ENCODE results near the gene PGGHG. TPM values are rescaled to one million over a fixed set of nuclear protein-coding genes. Genes with fewer than 3 reads are reported as not detected.
"Not testable (repeated sequence)": the region's sequence is repeated elsewhere in the genome, so short reads cannot be mapped to it uniquely, and the experiment has no call there.

The PGGHG gene
- total and polyA plus RNA-seq, 2 donors from 2014 or later, result 16.1 to 64.1 TPM

DNA sequence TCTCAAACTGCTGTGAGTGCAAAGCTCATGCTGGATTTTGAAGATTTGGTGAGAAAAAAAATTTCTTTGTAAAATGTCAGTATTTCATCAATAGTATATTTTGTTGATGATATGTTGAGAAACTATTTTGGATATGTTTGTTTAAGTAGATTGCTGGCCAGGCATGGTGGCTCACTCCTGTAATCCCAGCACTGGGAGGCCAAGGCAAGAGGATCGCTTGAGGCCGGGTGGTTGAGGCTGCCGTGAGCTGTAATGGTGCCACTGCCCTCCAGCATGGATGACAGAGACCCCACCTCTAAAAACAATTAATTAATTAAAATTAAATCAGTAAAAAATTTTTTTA is 38.6 kb downstream of the PGGHG start:
- TF ChIP-seq, protein P1, sequence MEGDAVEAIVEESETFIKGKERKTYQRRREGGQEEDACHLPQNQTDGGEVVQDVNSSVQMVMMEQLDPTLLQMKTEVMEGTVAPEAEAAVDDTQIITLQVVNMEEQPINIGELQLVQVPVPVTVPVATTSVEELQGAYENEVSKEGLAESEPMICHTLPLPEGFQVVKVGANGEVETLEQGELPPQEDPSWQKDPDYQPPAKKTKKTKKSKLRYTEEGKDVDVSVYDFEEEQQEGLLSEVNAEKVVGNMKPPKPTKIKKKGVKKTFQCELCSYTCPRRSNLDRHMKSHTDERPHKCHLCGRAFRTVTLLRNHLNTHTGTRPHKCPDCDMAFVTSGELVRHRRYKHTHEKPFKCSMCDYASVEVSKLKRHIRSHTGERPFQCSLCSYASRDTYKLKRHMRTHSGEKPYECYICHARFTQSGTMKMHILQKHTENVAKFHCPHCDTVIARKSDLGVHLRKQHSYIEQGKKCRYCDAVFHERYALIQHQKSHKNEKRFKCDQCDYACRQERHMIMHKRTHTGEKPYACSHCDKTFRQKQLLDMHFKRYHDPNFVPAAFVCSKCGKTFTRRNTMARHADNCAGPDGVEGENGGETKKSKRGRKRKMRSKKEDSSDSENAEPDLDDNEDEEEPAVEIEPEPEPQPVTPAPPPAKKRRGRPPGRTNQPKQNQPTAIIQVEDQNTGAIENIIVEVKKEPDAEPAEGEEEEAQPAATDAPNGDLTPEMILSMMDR (IDR thresholded peaks at IDR 0.05; ENCODE audit: borderline replicate concordance, extremely low read depth, insufficient read depth), result no peak
- Histone ChIP-seq H3K9ac (ENCODE audit: low read length in 3 of 3) (peak overlapping the region in 2 of 3 donors; percentile 38 to 65), H3K36me3 (ENCODE audit: control insufficient read depth in 2 of 3, insufficient read depth in 3 of 3, low read length in 3 of 3) (no peaks in the 10 kb centered on the region), H3K9me3 (ENCODE audit: control insufficient read depth in 2 of 3, insufficient read depth in 1 of 3, low read length in 3 of 3) (no peaks in the 10 kb centered on the region), H3K4me3 (ENCODE audit: low read length in 3 of 3) (peak overlapping the region in 1 of 3 donors; percentile 1), H3K27me3 (ENCODE audit: control insufficient read depth, insufficient read depth, low read length) (no peaks in the 10 kb centered on the region), H3K4me1 (ENCODE audit: control insufficient read depth in 2 of 3, insufficient read depth in 2 of 3, low read depth in 1 of 3, low read length in 3 of 3) (peaks cover 6 to 18% (median 15%) of the 10 kb centered on the region in 3 donors), H3K27ac (ENCODE audit: low read depth in 2 of 2, low read length in 2 of 2) (peak overlapping the region; percentile 91 to 96)
- DNase-seq (no peak), FAIRE-seq (no peak)
- intact Hi-C loops (cut with DNase I), result no loop called here

DNA sequence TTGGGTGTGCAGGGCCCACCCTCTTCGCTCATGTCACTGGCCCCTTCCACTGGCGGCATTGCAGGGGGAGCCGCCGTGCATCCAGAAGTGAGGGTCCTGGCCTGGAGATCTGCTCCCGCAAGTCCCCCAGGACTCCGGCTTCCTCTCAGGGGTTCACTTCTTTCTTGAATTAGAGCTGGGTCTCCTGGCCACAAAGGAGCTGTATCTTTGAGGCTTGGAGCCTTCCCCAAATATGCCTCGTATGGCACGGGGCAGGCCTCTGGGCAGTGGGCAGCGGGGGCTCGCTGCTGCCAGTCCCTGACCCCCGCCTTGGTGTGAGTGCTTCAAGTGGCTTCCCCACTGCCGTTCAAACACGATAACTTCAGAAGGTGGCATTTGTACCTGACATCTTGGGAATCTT is 39.1 kb downstream of the PGGHG start:
- Histone ChIP-seq H3K27me3 (ENCODE audit: control insufficient read depth, insufficient read depth, low read length) (no peaks in the 10 kb centered on the region), H3K4me1 (ENCODE audit: control insufficient read depth in 2 of 3, insufficient read depth in 2 of 3, low read depth in 1 of 3, low read length in 3 of 3) (peaks cover 6 to 18% (median 15%) of the 10 kb centered on the region in 3 donors), H3K36me3 (ENCODE audit: control insufficient read depth in 2 of 3, insufficient read depth in 3 of 3, low read length in 3 of 3) (no peaks in the 10 kb centered on the region), H3K27ac (ENCODE audit: low read depth in 2 of 2, low read length in 2 of 2) (no peak overlapping the region), H3K9me3 (ENCODE audit: control insufficient read depth in 2 of 3, insufficient read depth in 1 of 3, low read length in 3 of 3) (no peaks in the 10 kb centered on the region), H3K9ac (ENCODE audit: low read length in 3 of 3) (no peak overlapping the region), H3K4me3 (ENCODE audit: low read length in 3 of 3) (no peak overlapping the region)
- DNase-seq, result peak in 1 of 5 donors; percentile 52
- TF ChIP-seq, protein P1 (IDR thresholded peaks at IDR 0.05; ENCODE audit: borderline replicate concordance, extremely low read depth, insufficient read depth), result no peak
- intact Hi-C loops (cut with DNase I), result no loop called here
- no peak for FAIRE-seq

DNA sequence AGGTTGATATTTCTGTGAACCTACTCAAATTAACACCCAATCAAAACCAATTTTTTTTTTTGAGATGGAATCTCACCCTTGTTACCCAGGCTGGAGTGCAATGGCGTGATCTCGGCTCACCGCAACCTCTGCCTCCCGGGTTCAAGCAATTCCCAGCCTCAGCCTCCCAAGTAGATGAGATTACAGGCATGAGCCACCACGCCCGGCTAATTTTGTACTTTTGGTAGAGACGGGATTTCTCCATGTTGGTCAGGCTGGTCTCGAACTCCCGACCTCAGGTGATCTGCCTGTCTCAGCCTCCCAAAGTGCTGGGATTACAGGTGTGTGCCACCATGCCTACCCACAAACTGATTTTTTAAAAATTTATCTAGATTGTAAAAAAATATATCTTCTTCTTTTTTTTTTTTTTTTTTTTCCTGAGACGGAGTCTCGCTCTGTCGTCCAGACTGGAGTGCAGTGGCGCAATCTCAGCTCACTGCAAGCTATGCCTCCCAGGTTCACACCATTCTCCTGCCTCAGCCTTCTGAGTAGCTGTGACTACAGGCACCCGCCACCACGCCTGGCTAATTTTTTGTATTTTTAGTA is 39.7 kb downstream of the PGGHG start:
- H3K27ac ChIP-seq (ENCODE audit: low read depth in 2 of 2, low read length in 2 of 2); H3K27me3 ChIP-seq (ENCODE audit: control insufficient read depth, insufficient read depth, low read length); intact Hi-C loops (cut with DNase I); H3K9ac ChIP-seq (ENCODE audit: low read length in 3 of 3); H3K36me3 ChIP-seq (ENCODE audit: control insufficient read depth in 2 of 3, insufficient read depth in 3 of 3, low read length in 3 of 3); FAIRE-seq; H3K9me3 ChIP-seq (ENCODE audit: control insufficient read depth in 2 of 3, insufficient read depth in 1 of 3, low read length in 3 of 3); H3K4me3 ChIP-seq (ENCODE audit: low read length in 3 of 3): not testable (repeated sequence)
- peak in 1 of 5 donors; percentile 12 for DNase-seq
- H3K4me1 ChIP-seq (ENCODE audit: control insufficient read depth in 2 of 3, insufficient read depth in 2 of 3, low read depth in 1 of 3, low read length in 3 of 3), result peaks cover 6 to 18% (median 15%) of the 10 kb centered on the region in 3 donors

DNA sequence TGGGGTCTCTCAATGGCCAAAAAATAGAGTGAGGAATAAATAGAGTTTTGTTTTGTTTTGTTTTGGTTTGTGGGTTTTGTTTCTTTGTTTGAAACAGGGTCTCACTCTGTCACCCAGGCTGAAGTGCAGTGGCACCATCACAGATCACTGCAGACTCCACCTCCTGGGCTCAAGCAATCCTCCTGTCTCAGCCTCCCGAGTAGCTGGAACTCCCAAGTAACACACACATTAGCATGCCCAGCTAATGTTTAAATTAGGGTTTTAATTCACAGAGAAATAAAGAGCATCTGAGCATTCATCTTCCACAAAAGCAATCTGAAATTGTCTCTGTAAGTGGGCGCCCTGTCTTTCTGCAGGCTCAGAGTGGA is 40.9 kb downstream of the PGGHG start:
- DNase-seq (peak in 1 of 5 donors; percentile 2), FAIRE-seq (no peak)
- no peak overlapping the region for H3K27ac ChIP-seq (ENCODE audit: low read depth in 2 of 2, low read length in 2 of 2)
- H3K4me1 ChIP-seq (ENCODE audit: control insufficient read depth in 2 of 3, insufficient read depth in 2 of 3, low read depth in 1 of 3, low read length in 3 of 3), result peaks cover 0 to 18% (median 15%) of the 10 kb centered on the region in 3 donors
- H3K9me3 ChIP-seq (ENCODE audit: control insufficient read depth in 2 of 3, insufficient read depth in 1 of 3, low read length in 3 of 3), result no peaks in the 10 kb centered on the region
- H3K27me3 ChIP-seq (ENCODE audit: control insufficient read depth, insufficient read depth, low read length), result no peaks in the 10 kb centered on the region
- intact Hi-C loops (cut with DNase I), result no loop called here
- H3K4me3 ChIP-seq (ENCODE audit: low read length in 3 of 3), result no peak overlapping the region
- H3K9ac ChIP-seq (ENCODE audit: low read length in 3 of 3), result no peak overlapping the region
- no peaks in the 10 kb centered on the region for H3K36me3 ChIP-seq (ENCODE audit: control insufficient read depth in 2 of 3, insufficient read depth in 3 of 3, low read length in 3 of 3)
- TF ChIP-seq, protein P1 (IDR thresholded peaks at IDR 0.05; ENCODE audit: borderline replicate concordance, extremely low read depth, insufficient read depth), result no peak
